Stomach smooth muscle (tissue), 2 donors: ENCODE data around the gene ANKHD1.
"Not testable (repeated sequence)": the region's sequence is repeated elsewhere in the genome, so short reads cannot be mapped to it uniquely, and the experiment has no call there.

Experiments
- H3K27ac ChIP-seq: one replicate; pipeline ENCODE4 v1.7.0; 2013; ENCODE audit warnings: mild to moderate bottlenecking, low read length, inconsistent platforms
- H3K27me3 ChIP-seq, 2 donors: one replicate each; pipeline ENCODE4 v1.7.0; 2013; ENCODE audit warnings: low read length in 2 of 2; ENCODE audit not compliant: insufficient read depth in 2 of 2, control insufficient read depth in 1 of 2
- H3K36me3 ChIP-seq, 2 donors: one replicate each; pipeline ENCODE4 v1.7.0; 2013; ENCODE audit warnings: low read length in 2 of 2; ENCODE audit not compliant: control insufficient read depth in 2 of 2, insufficient read depth in 2 of 2
- H3K4me1 ChIP-seq: one replicate; pipeline ENCODE4 v1.7.0; 2013; ENCODE audit warnings: low read length; ENCODE audit not compliant: control insufficient read depth, insufficient read depth
- H3K4me3 ChIP-seq, 2 donors: one replicate each; pipeline ENCODE4 v1.7.0; 2013; ENCODE audit warnings: low read length in 2 of 2
- H3K9ac ChIP-seq, 2 donors: one replicate each; pipeline ENCODE4 v1.7.0; 2013; ENCODE audit warnings: low read length in 2 of 2, mild to moderate bottlenecking in 1 of 2
- H3K9me3 ChIP-seq, 2 donors: one replicate each; pipeline ENCODE4 v1.7.0; 2013; ENCODE audit warnings: low read length in 2 of 2; ENCODE audit not compliant: control insufficient read depth in 2 of 2
- donor health status: healthy.
- donor health status: Pancreatic carcinoma.

The ANKHD1 gene

DNA sequence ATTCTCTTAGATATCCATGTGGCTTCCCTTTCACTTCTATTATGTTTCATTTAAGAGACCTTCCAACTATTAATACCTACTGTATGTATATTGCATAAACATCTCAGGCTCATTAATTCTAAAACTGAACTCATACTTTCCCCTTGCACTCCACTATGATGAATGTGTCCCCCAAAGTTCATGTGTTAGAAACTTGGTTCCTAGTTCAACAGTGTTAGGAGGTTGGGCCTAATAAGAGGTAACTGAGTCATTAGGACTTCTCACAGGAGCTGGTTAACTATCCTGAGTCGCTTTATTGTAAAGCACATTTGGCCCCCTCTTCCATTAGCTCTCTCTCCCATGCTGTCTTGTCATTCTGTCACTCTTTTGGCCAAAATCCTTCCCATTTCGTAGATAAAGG is 22.0 kb downstream of the ANKHD1 start:
- no peaks in the 10 kb centered on the region for H3K9me3 ChIP-seq
- H3K4me1 ChIP-seq, result no peaks in the 10 kb centered on the region
- no peak overlapping the region for H3K4me3 ChIP-seq
- H3K36me3 ChIP-seq, result no peaks in the 10 kb centered on the region
- H3K27ac ChIP-seq, result no peak overlapping the region
- no peak overlapping the region for H3K9ac ChIP-seq
- H3K27me3 ChIP-seq, result no peaks in the 10 kb centered on the region

GRCh38 chr5:140424135-140424534 is 22.5 kb downstream of the ANKHD1 start:
- no peak overlapping the region for H3K9ac ChIP-seq
- no peaks in the 10 kb centered on the region for H3K9me3 ChIP-seq
- no peaks in the 10 kb centered on the region for H3K36me3 ChIP-seq
- H3K4me1 ChIP-seq, result no peaks in the 10 kb centered on the region
- no peak overlapping the region for H3K27ac ChIP-seq
- H3K27me3 ChIP-seq, result no peaks in the 10 kb centered on the region
- no peak overlapping the region for H3K4me3 ChIP-seq

- H3K4me3 ChIP-seq, H3K9me3 ChIP-seq, H3K27me3 ChIP-seq, H3K36me3 ChIP-seq, H3K9ac ChIP-seq, H3K27ac ChIP-seq, H3K4me1 ChIP-seq: not testable (repeated sequence)
Observed at GRCh38 chr5:140427726-140428125, 26.1 kb downstream of the ANKHD1 start.

DNA sequence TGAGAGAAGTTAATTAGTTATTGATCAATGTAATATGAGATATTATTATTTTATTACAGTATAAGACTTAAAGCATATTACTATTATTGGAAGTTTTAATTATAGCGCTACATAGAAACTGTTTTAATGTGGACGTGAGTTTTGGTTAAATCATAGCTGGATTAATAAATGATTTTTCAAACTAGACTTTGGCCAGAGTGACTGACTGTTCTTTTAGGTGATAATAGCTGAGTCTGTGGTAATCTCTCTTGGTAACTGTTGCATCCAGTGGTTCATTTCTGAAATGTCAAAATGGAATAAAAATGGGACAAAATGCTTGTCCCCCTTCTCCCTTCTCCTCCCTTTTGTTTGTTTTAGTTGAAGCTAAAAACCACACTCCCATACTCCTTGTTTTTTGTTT is 28.1 kb downstream of the ANKHD1 start:
- Histone ChIP-seq H3K9ac (no peak overlapping the region), H3K27me3 (no peaks in the 10 kb centered on the region), H3K4me1 (no peaks in the 10 kb centered on the region), H3K27ac (no peak overlapping the region), H3K36me3 (no peaks in the 10 kb centered on the region), H3K9me3 (no peaks in the 10 kb centered on the region), H3K4me3 (no peak overlapping the region)

DNA sequence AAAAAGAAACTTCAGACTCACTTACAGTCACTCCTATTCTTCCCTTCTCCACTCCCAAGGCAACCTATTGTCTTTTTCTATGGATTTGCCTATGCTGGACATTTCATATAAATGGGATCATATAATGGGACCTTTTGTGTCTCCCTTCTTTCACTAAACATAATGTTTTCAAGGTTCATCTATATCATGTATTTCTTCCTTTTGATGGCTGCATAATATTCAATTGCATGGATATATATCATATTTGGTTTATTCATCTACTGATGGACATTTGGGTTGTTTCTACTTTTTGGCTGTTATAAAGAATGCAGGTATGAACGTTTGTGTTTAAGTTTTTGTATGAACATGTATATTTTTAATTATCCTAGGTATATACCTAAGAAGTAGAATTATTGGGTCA is 30.6 kb downstream of the ANKHD1 start:
- Histone ChIP-seq H3K9me3 (no peaks in the 10 kb centered on the region), H3K9ac (no peak overlapping the region), H3K27ac (no peak overlapping the region), H3K36me3 (no peaks in the 10 kb centered on the region), H3K27me3 (no peaks in the 10 kb centered on the region), H3K4me3 (no peak overlapping the region), H3K4me1 (no peaks in the 10 kb centered on the region)

DNA sequence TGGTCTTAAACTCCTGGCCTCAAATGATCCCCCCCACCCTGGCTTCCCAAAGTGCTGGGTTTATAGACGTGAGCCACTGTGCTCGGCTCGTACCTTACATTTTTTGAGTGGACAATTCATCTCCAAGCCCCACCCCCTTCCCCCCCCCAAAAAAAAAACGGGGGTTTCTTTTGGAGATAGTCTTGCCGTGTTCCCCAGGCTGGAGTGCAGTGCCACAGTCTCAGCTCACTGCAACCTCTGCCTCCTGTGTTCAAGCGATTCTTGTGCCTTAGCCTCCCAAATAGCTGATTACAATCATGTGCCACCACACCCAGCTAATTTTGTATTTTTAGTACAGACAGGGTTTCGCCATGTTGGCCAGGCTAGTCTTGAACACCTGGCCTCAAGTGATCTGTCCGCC is 31.3 kb downstream of the ANKHD1 start:
- Histone ChIP-seq H3K36me3 (peaks cover 0 to under 1% of the 10 kb centered on the region in 2 donors), H3K9me3 (no peaks in the 10 kb centered on the region), H3K27me3 (no peaks in the 10 kb centered on the region), H3K9ac (no peak overlapping the region), H3K27ac (no peak overlapping the region), H3K4me3 (no peak overlapping the region), H3K4me1 (no peaks in the 10 kb centered on the region)

GRCh38 chr5:140457368-140457767 is 55.7 kb downstream of the ANKHD1 start:
- H3K9me3 ChIP-seq, H3K27ac ChIP-seq, H3K4me1 ChIP-seq, H3K4me3 ChIP-seq, H3K9ac ChIP-seq, H3K27me3 ChIP-seq: not testable (repeated sequence)
- H3K36me3 ChIP-seq, result peaks cover 6 to 13% of the 10 kb centered on the region in 2 donors

- no peak overlapping the region for H3K27ac ChIP-seq
Observed at GRCh38 chr5:140466981-140467742, 65.5 kb downstream of the ANKHD1 start.

GRCh38 chr5:140468188-140468587 is 66.6 kb downstream of the ANKHD1 start:
- H3K9ac ChIP-seq, result no peak overlapping the region
- no peak overlapping the region for H3K4me3 ChIP-seq
- H3K27ac ChIP-seq, result no peak overlapping the region
- H3K9me3 ChIP-seq, result no peaks in the 10 kb centered on the region
- no peaks in the 10 kb centered on the region for H3K27me3 ChIP-seq
- no peaks in the 10 kb centered on the region for H3K36me3 ChIP-seq
- no peaks in the 10 kb centered on the region for H3K4me1 ChIP-seq

More at GRCh38 chr5:140466981-140467742, 65.5 kb downstream of the ANKHD1 start:
- Histone ChIP-seq H3K9ac (no peak overlapping the region), H3K4me1 (no peaks in the 10 kb centered on the region), H3K36me3 (no peaks in the 10 kb centered on the region), H3K4me3 (no peak overlapping the region), H3K27me3 (no peaks in the 10 kb centered on the region), H3K9me3 (no peaks in the 10 kb centered on the region)

DNA sequence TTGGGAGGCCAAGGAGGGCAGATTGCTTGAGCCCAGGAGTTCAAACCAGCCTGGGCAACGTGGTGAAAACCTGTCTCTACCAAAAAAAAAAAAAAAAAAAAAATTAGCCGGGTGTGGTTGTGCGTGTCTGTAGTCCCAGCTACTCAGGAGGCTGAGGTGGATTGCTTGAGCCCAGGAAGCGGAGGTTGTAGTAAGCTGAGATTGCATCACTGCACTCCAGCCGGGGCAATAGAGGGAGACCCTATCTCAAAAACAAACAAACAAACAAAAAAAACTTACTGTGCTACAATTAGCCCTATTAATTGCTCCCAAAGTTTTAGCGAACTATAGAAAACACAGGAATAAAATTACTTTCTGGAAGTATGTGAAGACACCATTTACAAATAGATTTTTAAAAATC is 67.6 kb downstream of the ANKHD1 start:
- peaks cover 0 to 3% of the 10 kb centered on the region in 2 donors for H3K36me3 ChIP-seq
- H3K4me1 ChIP-seq, result no peaks in the 10 kb centered on the region
- no peaks in the 10 kb centered on the region for H3K27me3 ChIP-seq
- H3K9ac ChIP-seq, result no peak overlapping the region
- H3K9me3 ChIP-seq, result no peaks in the 10 kb centered on the region
- no peak overlapping the region for H3K27ac ChIP-seq
- no peak overlapping the region for H3K4me3 ChIP-seq

GRCh38 chr5:140480310-140481014 is 78.8 kb downstream of the ANKHD1 start:
- Histone ChIP-seq H3K4me1 (no peaks in the 10 kb centered on the region), H3K9me3 (no peaks in the 10 kb centered on the region), H3K36me3 (peaks cover 5 to 14% of the 10 kb centered on the region in 2 donors), H3K4me3 (no peak overlapping the region), H3K9ac (no peak overlapping the region), H3K27me3 (no peaks in the 10 kb centered on the region), H3K27ac (no peak overlapping the region)
